ENCODE measurements around the gene MYL5. TPM values are rescaled to one million over a fixed set of nuclear protein-coding genes. Genes with fewer than 3 reads are reported as not detected.
"Not testable (repeated sequence)": the region's sequence is repeated elsewhere in the genome, so short reads cannot be mapped to it uniquely, and the experiment has no call there.

MYL5 gene
- total and polyA plus RNA-seq, 10 of the 15 experiments (the other 5 are each of a cell fraction or from before 2014, with no cell fraction given): 1.2 to 13.8 (median 7.1) TPM

DNA sequence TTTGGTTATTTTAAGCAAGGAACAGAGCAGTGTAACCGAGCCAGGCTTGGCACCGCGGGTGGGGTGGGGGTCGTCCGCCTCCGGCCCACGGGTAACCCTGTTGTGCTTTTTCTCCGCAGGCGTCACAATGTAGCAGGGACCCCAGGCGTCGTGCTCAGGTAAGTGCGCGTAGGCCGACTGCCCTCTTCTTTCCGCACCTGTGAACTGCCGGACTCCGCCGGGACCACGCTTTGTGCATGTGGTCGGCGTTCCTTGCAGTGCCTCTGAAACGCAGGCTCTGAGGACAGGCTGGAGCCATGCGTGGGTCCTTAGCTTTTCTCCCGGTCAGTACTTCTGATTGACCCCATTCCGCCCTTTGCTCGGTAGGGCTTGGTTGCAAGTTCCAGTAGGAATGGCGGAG lies 56.2 kb downstream of the MYL5 start:
- Histone ChIP-seq H3K79me2 (ENCODE audit: control insufficient read depth, insufficient read depth, low read length) (no peaks in the 10 kb centered on the region), H3K27me3 (replicated peaks in 1 of 2; ENCODE audit: control insufficient read depth in 2 of 2, insufficient read depth in 2 of 2, low read length in 1 of 2) (no peaks in the 10 kb centered on the region), H3K4me1 (ENCODE audit: control insufficient read depth, insufficient read depth, low read length) (no peaks in the 10 kb centered on the region), H3K36me3 (ENCODE audit: control insufficient read depth in 2 of 2, insufficient read depth in 2 of 2, low read length in 1 of 2) (peaks cover 16 to 32% of the 10 kb centered on the region in 2 experiments; a peak in 3 of 4 replicates), H3K9me3 (replicated peaks; ENCODE audit: control insufficient read depth, insufficient read depth, low read length) (no peaks in the 10 kb centered on the region; the same call in 2 of the 3 replicates), H3K4me2 (ENCODE audit: control insufficient read depth, insufficient read depth) (no peak overlapping the region), H3K9ac (ENCODE audit: control insufficient read depth, insufficient read depth, low read length) (no peak overlapping the region), H4K20me1 (ENCODE audit: control insufficient read depth, insufficient read depth) (no peaks in the 10 kb centered on the region), H2AFZ (ENCODE audit: control insufficient read depth, low read depth, low read length) (no peak overlapping the region), H3K4me3 (no peak overlapping the region), H3K27ac (ENCODE audit: control insufficient read depth, insufficient read depth) (no peak overlapping the region)
- DNase-seq (ENCODE audit: low read depth, low spot score): no peak
- SMC1A ChIA-PET (ENCODE audit: uncharacterized antibody, unreplicated experiment): no interaction called here
- CTCF ChIA-PET: no interaction called here
- no peak for TF ChIP-seq KDM1A (IDR thresholded peaks at IDR 0.05; ENCODE audit: borderline replicate concordance)
- no peak for TF ChIP-seq SUZ12 (IDR thresholded peaks at IDR 0.05; ENCODE audit: unreplicated experiment)
- no peak for TF ChIP-seq CHD1 (IDR thresholded peaks at IDR 0.05; ENCODE audit: low read depth, low read length)
- no peak for TF ChIP-seq STAT3 (IDR thresholded peaks at IDR 0.05; ENCODE audit: low read depth, low read length)
- TF ChIP-seq ZZZ3 (IDR thresholded peaks at IDR 0.05; ENCODE audit: control insufficient read depth, insufficient read length, low read depth): no peak
- no peak for TF ChIP-seq RUNX3 (IDR thresholded peaks at IDR 0.05; ENCODE audit: low read length)
- no peak for TF ChIP-seq ESRRA (IDR thresholded peaks at IDR 0.05; ENCODE audit: low read length)
- no peak for TF ChIP-seq SRF (IDR thresholded peaks at IDR 0.05; ENCODE audit: low read depth in 2 of 2, low read length in 2 of 2)
- no peak for TF ChIP-seq ZNF622 (IDR thresholded peaks at IDR 0.05)
- TF ChIP-seq, protein P1, sequence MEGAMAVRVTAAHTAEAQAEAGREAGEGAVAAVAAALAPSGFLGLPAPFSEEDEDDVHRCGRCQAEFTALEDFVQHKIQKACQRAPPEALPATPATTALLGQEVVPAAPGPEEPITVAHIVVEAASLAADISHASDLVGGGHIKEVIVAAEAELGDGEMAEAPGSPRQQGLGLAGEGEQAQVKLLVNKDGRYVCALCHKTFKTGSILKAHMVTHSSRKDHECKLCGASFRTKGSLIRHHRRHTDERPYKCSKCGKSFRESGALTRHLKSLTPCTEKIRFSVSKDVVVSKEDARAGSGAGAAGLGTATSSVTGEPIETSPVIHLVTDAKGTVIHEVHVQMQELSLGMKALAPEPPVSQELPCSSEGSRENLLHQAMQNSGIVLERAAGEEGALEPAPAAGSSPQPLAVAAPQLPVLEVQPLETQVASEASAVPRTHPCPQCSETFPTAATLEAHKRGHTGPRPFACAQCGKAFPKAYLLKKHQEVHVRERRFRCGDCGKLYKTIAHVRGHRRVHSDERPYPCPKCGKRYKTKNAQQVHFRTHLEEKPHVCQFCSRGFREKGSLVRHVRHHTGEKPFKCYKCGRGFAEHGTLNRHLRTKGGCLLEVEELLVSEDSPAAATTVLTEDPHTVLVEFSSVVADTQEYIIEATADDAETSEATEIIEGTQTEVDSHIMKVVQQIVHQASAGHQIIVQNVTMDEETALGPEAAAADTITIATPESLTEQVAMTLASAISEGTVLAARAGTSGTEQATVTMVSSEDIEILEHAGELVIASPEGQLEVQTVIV (IDR thresholded peaks at IDR 0.05; ENCODE audit: borderline replicate concordance, partially characterized antibody): no peak
- no peak for TF ChIP-seq IRF4 (IDR thresholded peaks at IDR 0.05; ENCODE audit: low read depth, low read length)
- 98% methylated on average over 27 of the region's 27 CpGs for WGBS (ENCODE audit: insufficient coverage, insufficient replicate concordance, low lambda C conversion rate, missing lambda C conversion rate)
- intact Hi-C loops (cut with micrococcal nuclease; ENCODE audit: unreplicated experiment) (no loop called here), in situ Hi-C loops (cut with MboI) (no loop called here)
- no TSS peak for BruUV-seq (replicated peaks)
- POLR2A ChIA-PET: no interaction called here
- RAD21 ChIA-PET (ENCODE audit: unreplicated experiment): no interaction called here
- no peak for ATAC-seq
- FAIRE-seq: no peak

- intact Hi-C loops (cut with micrococcal nuclease; ENCODE audit: unreplicated experiment); H3K79me2 ChIP-seq (ENCODE audit: control insufficient read depth, insufficient read depth, low read length); FAIRE-seq; in situ Hi-C loops (cut with MboI); BruUV-seq (replicated peaks); H3K27ac ChIP-seq (ENCODE audit: control insufficient read depth, insufficient read depth); DNase-seq (ENCODE audit: low read depth, low spot score); ATAC-seq; CTCF ChIA-PET; RAD21 ChIA-PET (ENCODE audit: unreplicated experiment); SMC1A ChIA-PET (ENCODE audit: uncharacterized antibody, unreplicated experiment); H3K27me3 ChIP-seq (replicated peaks in 1 of 2; ENCODE audit: control insufficient read depth in 2 of 2, insufficient read depth in 2 of 2, low read length in 1 of 2); H3K4me3 ChIP-seq; H3K9me3 ChIP-seq (replicated peaks; ENCODE audit: control insufficient read depth, insufficient read depth, low read length); H3K4me2 ChIP-seq (ENCODE audit: control insufficient read depth, insufficient read depth); H2AFZ ChIP-seq (ENCODE audit: control insufficient read depth, low read depth, low read length); POLR2A ChIA-PET; H3K4me1 ChIP-seq (ENCODE audit: control insufficient read depth, insufficient read depth, low read length); H4K20me1 ChIP-seq (ENCODE audit: control insufficient read depth, insufficient read depth); H3K9ac ChIP-seq (ENCODE audit: control insufficient read depth, insufficient read depth, low read length): not testable (repeated sequence)
- 97% methylated on average over 26 of the region's 68 CpGs for WGBS (ENCODE audit: insufficient coverage, insufficient replicate concordance, low lambda C conversion rate, missing lambda C conversion rate)
- peaks cover 16 to 32% of the 10 kb centered on the region in 2 experiments; a peak in 3 of 4 replicates for H3K36me3 ChIP-seq (ENCODE audit: control insufficient read depth in 2 of 2, insufficient read depth in 2 of 2, low read length in 1 of 2)
Measured at GRCh38 chr4:730946-731904, 56.9 kb downstream of the MYL5 start.

Data from GM12878 (cell line).